OCI-M1 (cell line): Measurements from ENCODE around the gene TENM4.

ENCODE experiments used
- DNase-seq: peaks from one replicate; lab custom pipeline; 2025; lab: John Stamatoyannopoulos, UW

The TENM4 gene

DNA sequence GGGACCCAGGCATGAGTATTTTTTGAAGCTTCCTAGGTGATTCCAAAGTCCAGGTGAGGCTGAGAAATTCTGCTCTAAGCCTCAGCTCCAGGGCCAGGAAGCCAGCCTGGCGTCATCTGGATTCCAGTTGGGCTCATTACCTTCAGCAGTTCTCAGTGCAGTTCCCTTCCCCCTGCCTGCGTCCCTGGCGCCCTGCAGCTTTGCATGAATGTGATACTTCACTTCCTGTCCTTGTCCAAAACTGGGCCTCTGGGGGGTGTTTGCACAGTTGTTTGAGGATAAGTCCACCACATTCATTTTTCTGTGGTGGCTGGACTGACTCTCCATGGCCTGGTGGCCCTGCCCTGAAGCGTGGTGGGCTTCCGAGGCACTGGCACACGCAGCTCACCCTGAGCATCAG is 98.1 kb downstream of the TENM4 start:
- DNase-seq, result no peak

- DNase-seq, result no peak
These were observed 98.6 kb downstream of the TENM4 start for GRCh38 chr11:79342236-79342635.

GRCh38 chr11:79340535-79340934 is 100.3 kb downstream of the TENM4 start:
- no peak for DNase-seq

GRCh38 chr11:79336797-79337517 is 103.9 kb downstream of the TENM4 start:
- DNase-seq, result no peak

GRCh38 chr11:79335681-79336080 is 105.1 kb downstream of the TENM4 start:
- DNase-seq, result no peak

DNA sequence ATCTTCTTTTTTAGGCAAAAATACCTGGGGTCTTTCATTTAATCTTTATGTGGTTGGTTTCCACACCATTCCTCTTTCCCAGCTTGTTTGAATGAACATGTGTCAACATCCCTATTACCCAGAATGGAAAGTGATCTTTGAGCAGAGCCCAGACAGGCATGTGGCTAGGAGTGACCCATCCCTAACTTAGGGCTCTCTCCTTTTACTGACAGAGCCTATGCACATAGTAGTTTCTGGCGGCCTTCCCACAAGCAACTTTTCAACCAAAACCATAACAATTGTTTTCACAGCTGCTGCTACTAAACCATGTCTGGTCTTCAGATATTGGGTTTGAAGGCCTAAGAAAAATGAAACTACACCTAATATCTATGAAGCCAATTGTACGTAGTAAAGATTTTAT is 107.5 kb downstream of the TENM4 start:
- DNase-seq, result no peak

GRCh38 chr11:79332017-79332416 is 108.8 kb downstream of the TENM4 start:
- no peak for DNase-seq

GRCh38 chr11:79331203-79331901 is 109.5 kb downstream of the TENM4 start:
- DNase-seq, result no peak

- DNase-seq, result peak; percentile 71
These were observed 110.2 kb downstream of the TENM4 start for GRCh38 chr11:79330651-79331050.

- no peak for DNase-seq
These were observed 111.3 kb downstream of the TENM4 start for GRCh38 chr11:79329561-79329960.

DNA sequence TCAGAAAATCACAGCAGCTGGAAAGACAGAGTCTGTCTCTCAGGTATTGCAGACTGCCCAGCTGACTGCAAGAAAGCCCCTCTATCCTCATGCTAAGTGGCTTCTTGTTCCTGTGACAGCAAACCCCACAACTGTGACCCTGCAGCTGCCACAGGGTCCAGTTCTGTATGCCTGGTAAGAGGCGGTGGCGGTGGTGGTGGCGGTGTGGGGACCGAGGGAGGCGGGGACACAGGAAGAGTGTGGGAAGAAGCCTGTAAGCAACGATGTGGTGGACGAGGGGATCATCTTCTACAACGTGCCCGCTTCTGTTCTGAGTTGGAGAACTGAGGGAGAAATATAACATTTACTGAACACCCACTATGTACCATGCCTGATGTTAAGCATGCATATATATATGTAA is 112.4 kb downstream of the TENM4 start:
- no peak for DNase-seq

- DNase-seq, result no peak
These were observed 115.0 kb downstream of the TENM4 start for GRCh38 chr11:79325851-79326250.

DNA sequence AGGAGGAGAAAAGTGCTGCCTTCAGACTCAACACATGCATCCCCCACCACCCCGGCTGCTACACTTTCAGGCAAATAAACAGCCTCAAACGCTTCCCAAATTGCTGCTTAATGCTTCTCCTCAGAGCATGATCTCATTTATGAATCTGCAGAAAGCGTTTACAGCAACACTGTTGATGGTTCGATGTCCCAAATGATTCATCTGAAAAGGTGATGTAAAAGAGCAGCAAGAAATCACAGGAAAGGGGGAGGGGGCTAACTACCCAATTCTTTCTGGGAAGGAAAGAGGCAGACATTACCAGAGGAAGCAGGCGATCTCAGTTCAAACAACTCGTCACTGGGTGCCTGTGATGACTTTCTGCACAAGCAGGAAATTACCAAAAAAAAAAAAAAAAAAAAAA is 119.6 kb downstream of the TENM4 start:
- DNase-seq, result peak; percentile 47

- peak; percentile 64 for DNase-seq
These were observed 125.7 kb downstream of the TENM4 start for GRCh38 chr11:79314906-79315689.

GRCh38 chr11:79313530-79313913 is 127.3 kb downstream of the TENM4 start:
- no peak for DNase-seq

DNA sequence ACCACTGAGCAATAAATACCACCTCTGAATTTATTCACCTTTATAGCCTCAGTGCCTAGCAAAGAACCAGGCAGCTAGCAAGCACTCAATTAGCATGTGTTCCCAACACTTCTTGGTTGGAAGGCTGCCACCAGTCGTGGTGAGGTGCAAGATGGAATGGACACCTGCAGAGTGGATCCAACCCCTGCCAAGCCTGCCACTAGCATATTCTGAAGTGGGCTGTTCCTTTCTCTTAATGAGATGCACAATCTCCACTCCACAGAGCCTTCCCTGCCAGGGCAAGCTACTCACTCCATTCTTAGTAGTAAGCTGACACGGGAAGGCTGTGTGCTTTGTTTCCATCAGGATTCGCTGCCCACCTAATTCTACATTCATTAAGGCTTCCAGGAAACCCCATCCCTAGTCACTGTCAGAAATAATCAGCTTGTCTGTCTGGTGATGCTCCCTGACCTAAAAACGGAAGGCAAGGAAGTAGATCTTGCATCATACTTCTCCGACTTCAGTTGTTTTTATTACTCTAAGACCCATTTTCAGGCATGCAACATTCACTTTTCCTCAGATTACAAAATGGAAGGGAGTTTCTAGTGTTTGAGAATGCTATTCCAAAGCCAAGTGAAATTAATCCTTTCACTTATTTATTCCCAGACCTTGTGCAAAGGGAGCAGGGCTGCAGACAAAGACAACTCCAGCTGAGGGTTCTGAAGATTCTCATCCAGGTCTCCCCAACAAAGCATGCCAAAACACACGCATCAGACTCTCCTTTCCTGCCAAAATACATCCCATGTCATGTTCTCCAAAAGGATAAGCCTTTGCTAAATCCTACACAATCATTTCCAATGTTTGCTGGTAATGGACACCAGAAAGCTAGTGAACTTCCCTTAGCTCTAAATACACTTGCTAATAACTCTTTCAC is 128.0 kb downstream of the TENM4 start:
- peak; percentile 45 for DNase-seq

DNA sequence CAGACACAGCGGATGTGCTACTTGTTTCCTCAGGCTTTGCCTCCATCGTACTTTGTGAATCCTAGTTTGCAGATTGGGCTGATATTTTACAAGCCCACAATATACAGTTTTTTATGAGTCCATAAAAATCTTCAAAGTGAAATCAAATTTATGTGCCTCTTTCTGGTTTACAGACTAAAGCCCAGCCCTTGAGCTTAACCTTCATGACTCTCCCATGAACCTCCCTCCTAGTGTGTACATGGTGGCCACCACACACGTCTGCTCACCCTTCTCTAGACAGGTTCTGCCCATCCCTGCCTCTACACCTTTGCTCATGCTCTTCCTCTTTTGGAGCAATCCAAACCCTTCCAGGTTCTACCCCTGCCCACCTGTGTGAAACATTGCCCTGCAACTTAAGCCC is 129.4 kb downstream of the TENM4 start:
- DNase-seq, result no peak

- DNase-seq, result no peak
These were observed 131.4 kb downstream of the TENM4 start for GRCh38 chr11:79309407-79309806.

DNA sequence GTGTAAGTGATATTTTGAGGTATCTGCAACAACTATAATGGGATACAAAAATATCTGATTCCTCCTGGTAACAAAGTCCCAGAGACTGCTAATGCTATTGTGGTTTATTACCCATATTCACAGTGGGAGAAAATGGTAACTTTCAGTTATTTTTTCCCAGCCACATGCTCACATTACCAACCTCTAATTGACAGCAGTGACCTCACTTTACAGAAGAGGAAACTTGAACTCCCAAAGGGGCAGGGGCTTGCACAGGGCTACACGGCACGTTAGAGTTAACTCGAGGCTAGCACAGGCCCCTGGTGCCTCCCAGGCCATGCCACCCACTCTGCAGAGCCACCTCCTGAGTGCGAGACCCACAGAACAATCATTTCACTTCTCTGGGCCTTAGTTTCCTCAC is 132.4 kb downstream of the TENM4 start:
- DNase-seq, result no peak

GRCh38 chr11:79304599-79305212 is 136.1 kb downstream of the TENM4 start:
- DNase-seq, result peak; percentile 51

DNA sequence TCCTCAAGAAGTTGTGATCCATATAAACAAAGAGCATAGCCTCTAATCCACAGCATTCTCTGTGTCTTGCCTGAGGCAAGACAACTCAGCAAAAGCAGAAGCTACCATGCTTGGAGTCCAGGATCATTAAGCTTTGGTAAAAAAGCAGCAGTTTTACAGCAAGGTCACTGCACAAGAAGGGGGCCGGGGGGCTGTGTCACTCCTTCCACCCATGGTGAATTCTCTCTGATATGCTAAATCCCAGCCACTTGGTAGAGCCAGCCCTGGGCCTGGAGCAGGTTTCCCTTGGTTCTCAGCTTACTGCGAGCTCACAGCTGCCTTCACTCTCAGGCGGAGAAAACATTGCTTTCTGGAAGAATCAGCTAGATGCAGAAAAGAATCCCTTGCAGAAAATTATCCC is 144.7 kb downstream of the TENM4 start:
- DNase-seq, result no peak
